LNCaP clone FGC (cell line): Measurements from ENCODE around the gene MYCBPAP.

ENCODE experiments used
- DNase-seq: peaks from one replicate; pipeline ENCODE4 v3.0.0-alpha.2; 2011; ENCODE audit warnings: low read depth
- H3K4me3 ChIP-seq: 2 replicates; pipeline ENCODE4 v1.5.1; 2011; ENCODE audit warnings: mild to moderate bottlenecking, low read depth, low read length, control low read depth
- CTCF ChIP-seq: IDR thresholded peaks from 2 replicates; pipeline ENCODE4 v1.5.1; 2012; ENCODE audit warnings: mild to moderate bottlenecking; ENCODE audit not compliant: control insufficient read depth, insufficient read depth; ENCODE audit errors: extremely low read depth

The MYCBPAP gene

GRCh38 chr17:50511058-50511457 lies 2.8 kb downstream of the MYCBPAP start:
- DNase-seq, result no peak
- no peak overlapping the region for H3K4me3 ChIP-seq

GRCh38 chr17:50513495-50513894 lies 5.3 kb downstream of the MYCBPAP start:
- no peak overlapping the region for H3K4me3 ChIP-seq
- TF ChIP-seq CTCF, result no peak
- no peak for DNase-seq

More at GRCh38 chr17:50511058-50511457, 2.8 kb downstream of the MYCBPAP start:
- no peak for TF ChIP-seq CTCF

GRCh38 chr17:50514388-50514787 lies 6.1 kb downstream of the MYCBPAP start:
- H3K4me3 ChIP-seq, result no peak overlapping the region
- no peak for DNase-seq
- no peak for TF ChIP-seq CTCF

- no peak overlapping the region for H3K4me3 ChIP-seq
- no peak for DNase-seq
- TF ChIP-seq CTCF, result no peak
Measured at GRCh38 chr17:50514936-50515702, 6.9 kb downstream of the MYCBPAP start.

GRCh38 chr17:50517011-50517410 lies 8.8 kb downstream of the MYCBPAP start:
- no peak for TF ChIP-seq CTCF
- no peak overlapping the region for H3K4me3 ChIP-seq
- DNase-seq, result no peak

- no peak for DNase-seq
- no peak for TF ChIP-seq CTCF
Measured at GRCh38 chr17:50517504-50518383, 9.5 kb downstream of the MYCBPAP start.

More at GRCh38 chr17:50517504-50518383, 9.5 kb downstream of the MYCBPAP start:
- no peak overlapping the region for H3K4me3 ChIP-seq
